Brain pericyte (primary cell): Measurements from ENCODE around the gene TMEM116.
"Not testable (repeated sequence)": the region's sequence is repeated elsewhere in the genome, so short reads cannot be mapped to it uniquely, and the experiment has no call there.

Experiments
- DNase-seq: peaks from one replicate; pipeline ENCODE4 v3.0.0-alpha.2; 2012; ENCODE audit warnings: low read depth, low spot score

TMEM116 gene

GRCh38 chr12:112009596-112009995 lies 3.4 kb downstream of the TMEM116 start:
- not testable (repeated sequence) for DNase-seq

GRCh38 chr12:112008918-112009317 lies 4.0 kb downstream of the TMEM116 start:
- no peak for DNase-seq

- DNase-seq: no peak
These were observed 5.0 kb downstream of the TMEM116 start for GRCh38 chr12:112007945-112008344.

- DNase-seq: no peak
These were observed 7.3 kb downstream of the TMEM116 start for GRCh38 chr12:112005419-112006395.

- no peak for DNase-seq
These were observed 8.9 kb downstream of the TMEM116 start for GRCh38 chr12:112004041-112004440.

- DNase-seq: no peak
These were observed 11.4 kb downstream of the TMEM116 start for GRCh38 chr12:112001576-112001975.

- no peak for DNase-seq
These were observed 12.1 kb downstream of the TMEM116 start for GRCh38 chr12:112000820-112001219.

GRCh38 chr12:111999129-111999528 lies 13.8 kb downstream of the TMEM116 start:
- DNase-seq: not testable (repeated sequence)

- DNase-seq: no peak
These were observed 14.9 kb downstream of the TMEM116 start for GRCh38 chr12:111998015-111998414.

GRCh38 chr12:111997300-111997699 lies 15.7 kb downstream of the TMEM116 start:
- DNase-seq: no peak

- DNase-seq: no peak
These were observed 17.0 kb downstream of the TMEM116 start for GRCh38 chr12:111995782-111996480.

GRCh38 chr12:111994211-111995111 lies 18.5 kb downstream of the TMEM116 start:
- DNase-seq: not testable (repeated sequence)

GRCh38 chr12:111993292-111994150 lies 19.4 kb downstream of the TMEM116 start:
- no peak for DNase-seq

GRCh38 chr12:111992464-111992863 lies 20.5 kb downstream of the TMEM116 start:
- no peak for DNase-seq

- no peak for DNase-seq
These were observed 21.0 kb downstream of the TMEM116 start for GRCh38 chr12:111991946-111992345.

- no peak for DNase-seq
These were observed 21.4 kb downstream of the TMEM116 start for GRCh38 chr12:111991535-111991934.

GRCh38 chr12:111984820-111985219 lies 28.1 kb downstream of the TMEM116 start:
- no peak for DNase-seq

- no peak for DNase-seq
These were observed 31.0 kb downstream of the TMEM116 start for GRCh38 chr12:111981987-111982386.

- DNase-seq: no peak
These were observed 32.4 kb downstream of the TMEM116 start for GRCh38 chr12:111980598-111980997.

- DNase-seq: no peak
These were observed 34.4 kb downstream of the TMEM116 start for GRCh38 chr12:111978545-111978944.

GRCh38 chr12:111976860-111977259 lies 36.1 kb downstream of the TMEM116 start:
- DNase-seq: no peak
